HG03025 (cell line): ENCODE data around the gene NOL8.
A peak's percentile ranks its signal among the peaks of the same experiment; 100 is the strongest.

Experiments
- ATAC-seq: cut with Tn5 transposase; IDR thresholded peaks from one replicate; pipeline ENCODE4 v1.9.1; 2021; ENCODE audit warnings: mild to moderate bottlenecking, moderate library complexity; ENCODE audit not compliant: unreplicated experiment, low FRiP score

The NOL8 gene

DNA sequence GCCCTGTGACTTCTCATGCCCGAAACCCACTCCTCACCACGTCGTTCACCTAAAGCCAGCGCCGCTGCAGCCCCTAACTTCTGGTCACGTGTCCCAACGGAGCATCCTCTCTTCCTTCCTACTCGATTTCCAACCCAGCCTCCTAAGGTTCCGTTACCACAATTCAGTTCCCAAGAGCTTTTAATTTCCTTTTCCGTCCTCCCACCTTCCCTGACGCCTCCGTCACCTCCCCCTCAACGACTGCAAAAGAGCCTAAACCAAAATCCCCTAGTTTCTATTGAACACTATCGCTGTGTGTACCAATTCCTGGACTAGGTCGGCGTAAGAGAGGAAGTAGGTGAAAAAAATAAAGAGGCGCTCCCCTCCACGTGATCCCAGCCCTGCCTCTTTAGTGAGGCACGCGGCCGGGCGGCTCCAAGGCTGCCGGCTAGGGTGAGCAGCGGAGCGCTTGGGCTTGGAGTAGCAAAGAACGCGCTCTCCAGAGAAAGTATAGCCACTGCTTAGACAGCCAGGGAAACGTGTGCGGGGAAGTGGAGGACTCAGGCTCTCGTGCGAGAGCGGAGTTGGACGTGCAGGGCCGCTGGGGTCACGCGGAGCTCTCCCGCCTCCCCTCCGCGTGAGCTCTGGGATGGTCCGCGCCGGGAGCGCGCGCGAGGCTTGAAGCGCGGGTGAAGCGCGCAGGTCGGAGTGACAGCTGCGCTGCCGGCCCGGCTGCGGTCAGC, at the start of gene NOL8, which contains the start of gene CENPP:
TSS of gene NOL8 (minus strand) at position 82 of the 722 bp plus-strand sequence. CDS start 1,189 bp downstream, outside the sequence.
TSS of gene CENPP (plus strand) at position 685 of the 722 bp plus-strand sequence.
- peak; percentile 88 for ATAC-seq

DNA sequence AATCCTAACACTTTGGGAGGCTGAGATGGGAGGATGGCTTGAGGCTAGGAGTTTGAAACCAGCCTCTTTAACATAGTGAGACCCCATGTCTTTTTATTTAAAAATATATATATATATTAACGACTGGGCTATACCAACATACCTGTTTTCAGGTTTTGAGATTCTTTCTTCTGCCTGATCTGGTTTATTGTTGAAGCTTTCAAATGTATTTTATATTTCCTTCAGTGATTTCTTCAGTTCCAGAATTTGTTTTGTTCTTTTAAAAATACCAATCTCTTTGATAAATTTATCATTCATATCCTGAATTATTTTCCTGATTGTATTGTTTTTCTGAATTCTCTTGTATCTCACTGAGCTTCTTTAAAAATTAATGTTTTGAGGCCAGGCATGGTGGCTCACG, 48.0 kb upstream of the NOL8 start:
- ATAC-seq: no peak

DNA sequence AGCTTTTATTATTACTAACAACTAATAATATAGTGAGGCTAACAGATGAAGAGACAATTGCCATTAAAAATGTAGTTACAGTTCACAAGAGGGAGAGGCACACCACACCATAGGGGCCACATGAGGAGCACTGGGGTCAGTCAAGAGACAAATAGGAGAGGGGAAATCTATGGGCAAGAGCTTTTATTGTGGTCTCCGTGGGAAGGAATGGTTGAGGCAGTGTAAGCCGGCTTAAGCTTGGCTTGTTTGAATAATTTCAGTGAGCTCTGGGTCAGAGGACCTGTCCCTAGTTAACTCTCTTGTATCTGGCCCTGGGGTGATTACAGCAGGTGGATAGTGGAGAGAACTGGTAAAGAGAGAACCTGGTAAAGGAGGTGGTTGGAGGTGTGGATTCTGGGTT, 43.9 kb upstream of the NOL8 start:
- no peak for ATAC-seq

DNA sequence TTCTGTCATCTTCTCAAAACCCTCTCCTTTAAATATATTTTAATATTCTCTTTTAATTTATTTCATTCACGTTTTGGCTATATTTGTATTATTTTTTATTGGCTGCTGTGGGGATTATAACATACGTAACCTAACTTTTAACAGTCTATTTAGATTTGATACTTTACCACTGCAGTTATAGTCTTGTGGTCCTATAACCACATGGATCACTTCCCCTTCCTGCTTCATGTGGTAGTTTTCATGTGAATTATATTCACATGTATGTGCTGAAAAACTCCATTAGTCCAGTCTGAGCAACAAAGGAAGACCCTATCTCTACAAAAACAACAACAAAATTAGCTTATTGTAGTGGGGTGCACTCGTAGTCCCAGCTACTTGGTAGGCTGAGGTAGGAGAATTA, 34.9 kb upstream of the NOL8 start:
- no peak for ATAC-seq

DNA sequence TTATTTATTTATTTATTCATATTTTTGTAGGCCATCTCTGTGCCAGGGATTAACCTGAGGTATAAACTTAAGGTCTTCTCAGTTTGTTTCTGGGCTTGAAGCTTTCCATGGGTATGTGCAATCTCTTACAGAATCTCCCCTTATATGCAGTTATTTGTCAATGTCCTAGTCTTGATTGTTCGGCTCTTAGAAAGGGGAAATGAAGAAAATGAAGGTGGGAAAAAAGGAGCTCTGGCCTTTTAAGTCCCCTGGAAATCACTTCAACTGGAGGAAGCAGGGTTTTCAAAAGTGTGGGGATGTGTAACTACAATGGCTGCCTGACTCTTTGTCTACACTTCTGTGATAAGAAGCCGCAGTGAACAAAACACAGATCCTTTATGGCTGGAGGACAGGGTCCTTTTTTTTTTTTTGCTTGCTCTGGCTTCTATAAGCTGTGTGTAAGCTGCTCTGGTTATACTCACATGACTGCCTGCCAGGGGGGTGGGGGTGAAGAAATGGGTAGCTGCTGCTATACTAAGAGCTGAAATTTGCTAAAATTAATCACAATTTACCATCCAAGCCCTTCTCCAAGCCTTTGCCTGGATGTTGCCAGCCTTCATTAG, 34.3 kb upstream of the NOL8 start:
- no peak for ATAC-seq

DNA sequence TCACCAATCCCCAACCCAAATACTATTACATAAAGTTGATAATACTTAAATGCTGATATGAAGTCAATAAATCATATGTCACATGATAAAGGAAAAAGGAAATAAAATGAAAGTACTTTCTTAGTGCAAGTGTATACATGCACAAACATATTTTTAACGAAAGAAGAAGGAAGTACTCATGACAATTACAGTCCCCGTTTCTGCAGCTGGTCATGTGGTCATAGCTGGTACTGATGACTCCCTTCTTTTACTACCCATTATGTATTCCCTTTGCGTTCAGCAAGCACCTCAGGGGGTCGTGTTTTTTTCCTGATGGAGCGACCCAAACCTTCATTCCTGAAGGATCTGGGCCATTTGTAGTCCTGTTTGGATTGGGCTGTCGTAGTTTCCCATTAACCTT, 27.9 kb upstream of the NOL8 start:
- ATAC-seq: no peak

DNA sequence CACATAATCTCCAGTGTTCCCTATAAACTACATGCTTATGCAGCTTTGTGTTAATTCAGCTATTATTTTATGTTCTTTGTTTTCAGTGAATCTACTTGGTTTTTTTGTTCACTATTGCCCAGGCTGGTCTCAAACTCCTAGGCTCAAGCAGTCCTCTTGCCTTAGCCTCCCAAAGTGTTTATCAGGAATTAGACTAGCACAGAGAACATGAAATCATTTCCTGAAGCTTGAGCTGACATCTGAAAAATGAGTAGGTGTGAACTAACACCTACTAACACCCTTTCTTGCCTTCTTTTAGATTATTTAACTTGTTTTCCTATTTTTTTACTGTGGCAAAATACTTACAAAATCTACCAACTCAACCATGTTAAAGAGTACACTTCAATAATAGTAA, 25.6 kb upstream of the NOL8 start:
- ATAC-seq: no peak

DNA sequence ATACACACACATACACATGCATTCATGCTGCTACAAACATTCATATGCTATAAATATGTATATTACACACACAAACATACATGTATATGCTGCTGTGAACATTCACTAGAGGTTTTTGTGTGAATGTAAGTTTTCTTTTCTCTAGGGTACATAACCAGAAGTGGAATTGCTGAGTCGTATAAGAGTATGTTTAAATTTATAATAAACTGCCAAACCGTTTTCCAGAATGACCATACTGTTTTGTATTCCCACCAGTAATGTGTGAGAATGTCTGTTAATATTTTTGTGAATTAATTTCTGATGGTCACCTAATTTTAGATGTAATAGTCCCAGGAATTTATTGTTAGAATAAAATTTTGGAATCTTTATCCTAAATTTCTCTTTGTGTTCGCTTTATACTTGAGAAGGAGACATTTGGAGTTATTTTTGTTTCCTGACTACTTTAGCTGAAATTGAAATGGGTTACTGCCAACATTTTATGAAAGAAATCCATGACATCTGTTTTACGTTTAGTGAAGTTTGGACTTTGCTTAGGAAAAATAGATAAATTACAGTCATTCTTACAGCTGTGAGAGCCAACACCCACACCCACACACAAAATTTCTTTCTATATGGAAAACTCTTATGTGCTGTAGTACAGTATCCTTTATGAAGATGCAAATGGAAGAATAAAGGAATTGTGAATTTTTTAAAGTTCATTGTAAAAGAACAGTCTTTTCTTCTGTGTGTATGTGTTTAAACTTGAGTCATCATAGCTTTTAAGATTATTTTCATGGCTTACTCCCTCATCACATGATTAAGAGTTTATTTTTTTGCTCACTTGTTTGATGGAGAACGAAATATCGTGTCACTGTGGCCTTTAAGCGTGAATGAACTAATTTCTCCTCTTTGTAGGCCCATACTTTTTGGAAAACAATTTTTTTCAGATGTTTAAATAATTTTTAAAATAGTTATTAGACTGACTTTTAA, 24.9 kb upstream of the NOL8 start:
- no peak for ATAC-seq

DNA sequence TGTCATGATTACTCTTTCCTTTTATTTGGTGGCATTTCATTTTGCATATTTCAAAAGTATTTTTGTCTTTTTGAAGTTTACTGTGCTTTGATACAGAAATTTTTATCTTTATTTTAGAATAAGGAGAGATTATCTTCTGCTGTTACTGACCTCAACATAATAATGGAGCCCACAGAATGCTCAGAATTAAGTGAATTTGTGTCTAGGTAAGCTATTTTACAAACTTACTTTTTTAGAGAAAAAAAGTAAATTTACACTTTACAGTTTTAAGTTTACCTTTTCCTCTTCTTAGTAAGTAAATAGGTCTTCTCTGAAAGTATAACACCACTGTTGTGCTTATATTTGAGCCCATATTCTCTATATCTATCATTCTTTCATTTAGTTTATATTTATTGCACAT, 20.4 kb upstream of the NOL8 start:
- ATAC-seq: no peak

DNA sequence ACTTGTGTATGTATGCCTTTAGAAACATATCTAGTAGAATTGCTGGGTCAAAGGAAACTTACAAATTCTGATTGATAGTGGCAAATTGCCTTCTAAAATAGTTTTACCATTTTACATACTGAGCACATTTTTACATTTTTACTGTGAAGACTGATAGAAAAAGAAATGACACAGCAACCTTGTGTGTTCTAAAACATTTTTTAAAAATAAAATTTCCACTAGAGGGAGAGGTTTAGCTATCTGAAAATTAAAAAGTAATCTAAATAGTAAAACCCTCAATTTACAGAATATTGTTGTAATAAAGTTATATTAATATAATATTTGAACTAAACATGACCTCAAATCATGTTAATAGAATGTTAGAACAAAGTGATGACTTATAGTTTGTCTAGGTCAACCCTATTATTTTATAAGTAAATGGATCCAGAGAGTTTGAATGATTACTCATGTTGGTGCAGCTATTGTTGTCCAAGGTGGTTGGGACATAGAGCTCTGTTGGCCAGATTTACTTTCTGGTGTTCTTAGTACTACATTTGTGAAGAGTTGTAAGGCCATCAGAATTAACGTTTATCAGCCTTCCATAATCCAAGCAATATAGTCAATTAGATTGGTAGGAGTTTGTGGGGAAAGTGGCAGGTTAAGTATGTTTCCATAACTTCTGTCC, 17.8 kb upstream of the NOL8 start:
- no peak for ATAC-seq

DNA sequence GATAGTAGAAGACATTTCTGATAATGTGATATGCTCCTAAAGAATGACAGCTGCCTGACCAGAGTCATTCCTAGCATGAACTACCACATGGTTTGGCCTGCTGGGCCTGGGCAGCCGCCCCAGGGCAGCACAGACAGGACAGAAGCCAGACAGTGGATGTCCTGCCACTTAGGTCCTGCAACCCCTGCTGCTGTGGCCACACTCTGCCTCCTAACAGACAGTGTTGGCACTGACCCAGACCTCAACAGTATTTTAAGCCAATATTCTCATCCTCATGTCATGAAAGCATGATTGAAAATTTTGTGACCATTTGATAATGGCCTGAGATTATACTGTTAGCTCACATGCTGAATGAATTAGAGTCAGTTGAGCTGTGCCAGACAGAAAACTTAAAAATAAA, 16.4 kb upstream of the NOL8 start:
- no peak for ATAC-seq

DNA sequence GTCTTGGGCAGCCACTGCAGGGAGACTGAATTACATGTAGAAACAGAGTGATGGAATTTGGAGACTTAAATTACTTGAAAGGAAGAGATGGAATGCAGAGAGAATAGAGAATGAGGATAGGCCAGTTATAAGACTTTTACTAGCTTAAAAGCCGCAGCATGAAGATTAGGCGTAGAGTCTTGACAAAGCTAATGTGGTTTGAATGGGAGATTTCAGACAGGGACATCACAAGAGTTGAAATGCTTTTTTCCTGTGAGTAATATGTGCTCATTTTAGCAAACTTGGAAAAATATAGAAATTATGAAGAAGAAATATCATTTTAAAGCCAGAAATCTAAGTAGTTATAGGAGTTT, 8.1 kb upstream of the NOL8 start:
- no peak for ATAC-seq

DNA sequence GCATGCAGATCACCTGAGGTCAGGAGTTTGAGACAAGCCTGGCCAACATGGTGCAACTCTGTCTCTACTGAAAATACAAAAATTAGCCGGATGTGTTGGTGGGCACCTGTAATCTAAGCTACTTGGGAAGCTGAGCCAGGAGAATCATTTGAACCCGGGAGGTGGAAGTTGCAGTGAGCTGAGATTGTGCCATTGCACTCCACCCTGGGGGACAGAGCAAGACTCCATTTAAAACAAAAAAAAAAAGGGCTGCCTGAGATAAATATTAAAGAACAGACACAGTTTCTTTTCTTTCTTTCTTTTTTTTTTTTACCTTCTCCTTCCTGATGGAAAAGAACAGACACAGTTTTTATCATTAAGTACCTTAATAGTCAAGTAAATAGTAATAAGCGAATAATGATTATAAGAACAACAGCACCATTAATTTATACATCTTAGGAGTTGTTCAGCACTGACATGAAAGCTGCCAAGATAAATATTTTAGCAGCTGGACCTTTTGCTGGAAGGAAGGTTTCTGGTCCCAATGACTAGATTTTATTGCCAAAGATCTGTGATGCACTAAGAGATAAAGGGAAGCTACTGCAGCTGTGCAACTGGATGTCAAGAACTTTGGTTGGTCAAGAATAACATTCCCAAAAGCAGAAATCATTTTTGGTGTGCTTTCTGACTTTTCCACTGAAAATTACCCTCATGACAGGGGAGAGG, 7.6 kb upstream of the NOL8 start:
- no peak for ATAC-seq

DNA sequence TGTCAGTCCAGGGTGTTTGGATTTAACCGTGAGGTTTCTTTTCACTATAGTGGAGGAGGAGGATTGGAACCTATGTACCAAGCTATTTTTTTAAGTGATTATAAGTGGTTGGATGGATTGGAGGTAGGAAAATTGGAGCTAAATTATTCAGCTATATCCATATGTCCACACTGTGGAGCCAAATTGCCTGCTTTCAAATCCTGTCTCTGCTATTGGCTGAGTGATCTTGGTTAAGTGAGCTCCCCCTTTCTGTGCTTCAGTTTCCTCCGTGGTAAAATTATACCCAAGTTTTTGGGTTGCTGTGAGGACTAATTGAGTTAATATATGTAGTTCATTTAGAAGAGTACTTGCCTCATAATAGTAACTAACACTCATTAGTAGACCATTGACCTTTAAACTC, 3.1 kb upstream of the NOL8 start:
- no peak for ATAC-seq

DNA sequence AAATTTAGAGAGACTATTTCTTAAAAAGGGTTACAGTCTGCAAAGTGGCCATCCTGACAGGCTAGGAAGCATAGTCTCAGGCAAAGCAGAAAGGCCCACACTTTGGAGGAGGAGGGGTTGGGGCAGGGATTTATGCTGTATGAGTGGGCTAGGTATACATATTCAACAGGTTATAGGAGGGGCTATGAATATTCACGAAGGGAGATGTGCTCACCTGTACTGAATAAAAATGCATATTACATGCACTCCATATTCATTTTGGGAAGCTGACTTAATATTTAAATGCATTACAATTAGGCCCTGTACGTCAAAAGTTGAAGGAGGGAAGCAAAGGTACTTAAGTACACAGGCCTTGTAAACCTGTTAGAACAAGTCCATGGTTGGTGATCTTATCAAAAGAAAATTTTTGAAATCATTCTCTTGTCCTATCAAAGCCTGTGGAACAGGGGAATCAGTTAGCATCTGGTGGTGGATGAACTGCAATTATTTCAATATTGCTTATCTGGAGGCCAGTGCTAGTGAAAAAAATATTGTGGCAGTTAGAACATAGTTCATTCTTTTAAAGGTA, 2.2 kb upstream of the NOL8 start:
- ATAC-seq: no peak

DNA sequence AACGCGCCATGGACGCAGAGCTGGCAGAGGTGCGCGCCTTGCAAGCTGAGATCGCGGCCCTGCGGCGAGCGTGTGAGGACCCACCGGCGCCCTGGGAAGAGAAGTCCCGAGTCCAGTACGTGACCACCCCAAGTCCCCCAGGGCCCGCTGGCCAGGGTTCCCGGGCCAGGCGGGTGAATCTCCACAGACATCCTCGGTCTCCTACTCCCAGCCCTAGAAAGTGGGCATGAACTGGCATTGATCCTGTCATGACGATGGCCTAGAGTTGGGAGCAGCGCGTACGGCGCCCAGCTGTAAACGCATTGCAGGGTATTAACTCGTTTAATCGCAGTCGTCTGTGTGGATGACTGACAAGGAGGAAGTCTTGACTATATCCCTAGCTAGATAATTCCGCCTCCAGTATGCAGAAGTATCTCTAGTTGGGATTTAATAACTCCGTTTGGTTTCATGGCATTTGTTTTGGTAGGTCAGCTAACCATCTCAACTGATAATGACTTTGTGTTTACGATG, 896 bp upstream of the NOL8 start:
- peak; percentile 2 for ATAC-seq

DNA sequence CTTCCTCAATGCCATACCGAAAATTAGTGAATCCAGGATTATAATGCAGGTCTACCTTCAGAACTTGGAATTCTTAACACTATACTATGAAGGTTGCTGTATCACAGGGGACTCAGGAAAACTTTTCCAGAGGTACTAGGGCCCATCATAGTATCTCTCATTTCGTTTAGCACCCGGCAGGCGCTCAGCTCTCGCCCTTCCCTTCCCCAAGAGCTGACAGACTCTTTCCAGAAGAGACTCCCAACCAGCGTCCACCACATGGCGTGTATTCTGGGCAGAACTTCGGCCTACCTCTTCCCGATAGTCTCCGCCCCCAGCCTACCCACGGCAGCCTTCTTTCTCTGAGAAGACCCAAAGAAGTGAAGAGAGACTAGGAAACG, 271 bp downstream of the NOL8 start:
- ATAC-seq: peak; percentile 11

DNA sequence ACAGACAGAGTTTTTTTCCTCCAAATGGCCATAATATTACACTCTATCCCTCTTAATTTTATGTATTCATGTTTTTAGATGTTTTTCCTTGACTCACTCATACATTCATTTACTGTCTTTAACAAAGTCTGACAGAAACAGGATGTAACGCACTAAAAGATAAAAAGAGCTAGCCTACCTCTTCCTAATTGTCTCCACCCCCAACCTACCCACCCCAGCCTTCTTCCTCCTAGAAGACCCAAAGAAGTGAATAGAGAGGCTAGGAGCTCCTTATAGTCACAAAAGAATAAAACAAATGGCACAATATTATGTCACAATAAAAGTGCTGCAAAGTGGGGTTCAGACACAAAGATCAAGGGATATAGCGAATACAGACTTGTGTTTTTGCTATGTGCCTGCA, 719 bp downstream of the NOL8 start:
- ATAC-seq: no peak

DNA sequence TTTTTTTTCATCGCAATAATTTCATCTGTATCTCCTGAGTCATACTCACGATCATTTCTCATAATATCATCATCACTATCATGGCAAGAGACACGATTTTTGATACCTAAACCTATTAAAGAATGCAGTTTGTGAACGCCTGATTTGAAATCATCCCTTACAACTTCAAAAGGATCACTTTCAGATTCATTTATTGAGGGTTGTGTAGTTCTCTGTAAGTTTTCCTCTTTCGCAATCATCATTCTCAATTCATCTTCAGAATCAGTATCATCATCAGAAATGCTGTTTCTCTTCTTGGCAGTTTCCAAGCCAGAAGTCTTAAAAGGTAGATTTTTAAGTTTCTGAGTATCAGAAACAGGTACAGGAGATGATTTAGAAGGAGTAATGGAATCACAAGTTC, 9.7 kb downstream of the NOL8 start:
- no peak for ATAC-seq

DNA sequence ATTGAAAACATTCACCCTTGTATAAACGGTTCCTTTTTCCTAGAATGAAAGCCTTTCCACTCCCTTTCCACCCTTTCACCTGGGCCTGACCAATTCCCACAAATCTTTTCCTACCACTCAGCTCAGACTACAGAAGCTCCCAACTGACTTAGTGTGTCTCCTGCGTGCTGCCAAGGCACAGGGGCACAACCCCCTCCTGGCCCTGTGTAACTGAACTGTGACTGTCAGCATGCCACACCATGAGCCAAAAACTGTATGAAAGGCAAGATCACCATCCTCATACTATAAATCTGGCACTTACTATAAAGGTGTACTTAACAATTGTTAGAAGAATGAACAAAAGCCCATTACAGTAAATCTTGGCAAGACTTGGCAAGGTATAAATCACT, 11.5 kb downstream of the NOL8 start:
- no peak for ATAC-seq
